Dermis microvascular lymphatic vessel endothelial cell (primary cell): ENCODE results near the gene MPP2. TPM values are rescaled to one million over a fixed set of nuclear protein-coding genes. Genes with fewer than 3 reads are reported as not detected.
"Not testable (repeated sequence)": the region's sequence is repeated elsewhere in the genome, so short reads cannot be mapped to it uniquely, and the experiment has no call there.

ENCODE experiments used
- DNase-seq, 2 donors: peaks; one replicate each; pipeline versions ENCODE4 v3.0.0 to v3.0.0-alpha.2; 2010; ENCODE audit warnings: low read depth in 2 of 2
- total RNA-seq: library from RNA; depleted of rRNA; stranded (reverse); fragments of >200 nt; gene quantifications from 2 replicates; pipeline ENCODE4 v1.2.1, GENCODE V29; 2014

The MPP2 gene, protein sequence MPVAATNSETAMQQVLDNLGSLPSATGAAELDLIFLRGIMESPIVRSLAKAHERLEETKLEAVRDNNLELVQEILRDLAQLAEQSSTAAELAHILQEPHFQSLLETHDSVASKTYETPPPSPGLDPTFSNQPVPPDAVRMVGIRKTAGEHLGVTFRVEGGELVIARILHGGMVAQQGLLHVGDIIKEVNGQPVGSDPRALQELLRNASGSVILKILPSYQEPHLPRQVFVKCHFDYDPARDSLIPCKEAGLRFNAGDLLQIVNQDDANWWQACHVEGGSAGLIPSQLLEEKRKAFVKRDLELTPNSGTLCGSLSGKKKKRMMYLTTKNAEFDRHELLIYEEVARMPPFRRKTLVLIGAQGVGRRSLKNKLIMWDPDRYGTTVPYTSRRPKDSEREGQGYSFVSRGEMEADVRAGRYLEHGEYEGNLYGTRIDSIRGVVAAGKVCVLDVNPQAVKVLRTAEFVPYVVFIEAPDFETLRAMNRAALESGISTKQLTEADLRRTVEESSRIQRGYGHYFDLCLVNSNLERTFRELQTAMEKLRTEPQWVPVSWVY
- total RNA-seq: 0.13 TPM in 2 replicates

DNA sequence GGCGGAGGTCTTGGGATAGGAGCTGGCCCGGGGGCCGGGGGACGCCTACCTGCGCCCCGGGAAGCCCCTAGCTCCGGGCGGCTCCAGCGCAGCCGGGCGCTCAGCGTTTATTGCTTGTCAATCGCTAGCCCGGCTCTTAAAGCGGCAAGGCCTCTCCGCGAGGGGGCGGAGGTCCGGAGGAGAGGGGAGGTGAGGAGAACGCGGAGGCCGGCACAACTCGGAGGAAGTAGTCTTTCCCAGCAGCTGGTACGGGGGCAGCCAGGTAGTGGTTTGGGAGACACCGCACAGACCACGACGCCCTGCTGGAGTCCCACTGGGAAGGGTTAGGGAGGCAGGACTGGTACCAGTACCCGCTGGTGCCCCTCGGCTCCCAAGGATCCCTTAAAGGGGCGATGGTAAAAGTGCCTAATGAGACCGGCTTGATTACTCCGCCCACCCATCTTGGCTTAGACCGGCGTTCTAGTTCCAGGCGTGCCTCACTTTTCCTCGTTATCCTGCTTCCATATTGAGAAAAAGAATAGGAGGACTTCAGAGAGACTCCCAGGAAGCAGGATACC lies at the start of gene MPP2:
TSS of gene MPP2 (minus strand) at position 112 of the 557 bp plus-strand sequence. CDS start 3,076 bp downstream, outside the sequence.
- peak in 1 of 2 donors; percentile 49 for DNase-seq

DNA sequence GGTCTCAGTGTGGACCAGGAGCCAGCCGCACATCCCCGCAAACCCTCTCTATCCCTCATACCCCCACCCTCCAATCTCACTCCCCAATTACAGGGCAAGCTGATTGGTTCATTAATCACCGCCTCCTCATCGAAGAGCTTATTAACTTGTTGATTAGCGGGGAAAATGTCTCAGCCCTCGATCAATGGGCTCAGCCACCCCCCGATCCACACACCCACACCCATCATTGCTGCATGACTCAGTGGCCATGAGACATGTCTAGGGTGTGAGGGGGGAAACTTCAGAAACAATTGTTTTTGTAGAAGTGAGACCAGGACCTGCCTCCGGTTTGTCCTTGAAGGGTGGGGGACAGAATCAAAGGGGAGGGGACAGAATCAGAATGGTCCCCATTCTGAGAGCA lies 48.9 kb upstream of the MPP2 start:
- no peak for DNase-seq

DNA sequence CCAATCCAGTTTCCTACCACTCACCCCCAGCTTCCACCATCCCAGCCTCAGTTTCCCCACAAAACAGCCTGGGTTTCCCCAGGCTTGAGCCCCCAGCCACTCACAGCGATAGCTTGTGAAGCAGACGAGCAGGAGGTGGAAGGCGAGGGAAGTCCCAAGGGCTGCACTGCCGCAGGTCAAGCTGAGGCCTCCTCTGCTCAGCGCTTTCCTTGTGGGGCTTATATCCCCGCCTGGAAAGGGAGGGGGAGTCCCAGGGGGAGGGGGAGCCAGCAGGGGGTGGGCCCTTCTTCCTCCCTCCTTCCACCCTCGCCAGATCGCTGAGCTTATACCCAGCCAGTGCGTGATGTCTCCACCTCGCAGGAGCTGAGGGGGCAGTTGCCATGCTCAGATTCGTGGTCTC lies 46.4 kb upstream of the MPP2 start, which contains the start of gene PYY:
TSS of gene PYY (minus strand) at position 195 of the 400 bp plus-strand sequence. CDS start 457 bp downstream, outside the sequence.
- DNase-seq: no peak

DNA sequence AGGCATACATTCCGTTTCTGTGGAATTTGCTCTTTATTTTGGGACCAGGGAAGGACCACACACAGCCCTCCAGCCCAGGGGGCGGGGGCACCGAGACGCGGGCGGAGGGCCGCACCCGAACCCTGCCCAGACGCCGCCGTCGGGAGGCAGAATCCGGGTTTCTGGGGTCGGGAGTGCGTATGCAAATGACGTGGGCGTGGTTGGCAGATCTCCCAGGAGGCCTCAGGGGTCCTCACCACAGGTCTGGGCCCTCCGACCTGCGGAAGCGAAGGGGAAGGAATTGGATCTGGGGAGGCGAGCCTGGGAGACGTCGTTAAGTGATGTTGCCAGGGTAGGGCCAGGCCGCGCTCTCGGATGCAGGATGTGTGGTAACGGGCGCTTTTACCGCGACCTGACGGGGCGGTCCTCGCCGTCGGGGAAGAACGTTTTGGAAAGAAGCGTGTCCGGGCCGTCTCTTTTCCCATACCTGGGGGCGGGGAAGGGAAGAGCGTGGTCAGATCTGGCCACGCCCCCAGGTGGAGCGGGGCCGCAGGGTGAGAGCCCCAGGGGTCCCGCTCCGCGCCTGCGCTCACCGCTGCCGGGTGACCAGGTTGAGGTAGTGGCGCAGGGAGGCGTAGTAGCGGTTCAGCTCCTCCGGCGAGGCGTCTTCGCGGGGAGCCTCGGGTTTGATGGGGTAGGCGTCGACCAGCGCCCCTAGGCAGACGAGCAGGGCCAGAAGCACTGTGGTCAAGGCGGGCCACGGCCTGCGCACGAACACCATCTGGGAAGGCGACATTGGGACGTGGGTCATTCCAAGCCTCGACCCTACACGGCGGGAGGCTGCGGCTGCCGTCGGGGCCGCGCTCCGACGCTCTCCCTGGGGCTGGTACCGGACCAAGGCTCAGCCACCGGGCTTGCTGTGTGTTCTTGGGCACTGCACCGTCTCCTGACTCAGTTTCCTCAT lies 45.7 kb upstream of the MPP2 start:
- no peak for DNase-seq

DNA sequence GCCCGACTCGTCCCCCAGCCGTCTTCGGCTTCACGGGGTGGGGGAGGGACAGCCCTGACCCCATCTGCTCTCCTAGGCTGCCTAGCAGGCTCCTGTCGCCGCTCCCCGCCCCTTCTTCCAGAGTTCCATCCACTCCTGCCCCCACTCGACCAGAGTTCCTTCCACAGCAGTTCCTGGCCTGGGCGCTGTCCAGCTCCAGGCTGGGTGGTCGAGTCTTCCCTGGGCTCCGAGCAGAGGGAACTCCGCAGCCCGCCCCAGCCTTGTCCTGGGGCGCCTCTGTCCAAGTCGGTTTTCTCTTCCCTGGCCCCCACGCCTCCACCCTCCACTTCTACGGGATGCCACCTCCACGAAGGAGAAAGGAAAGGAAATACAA lies 45.0 kb upstream of the MPP2 start:
- peak in 1 of 2 donors; percentile 15 for DNase-seq

DNA sequence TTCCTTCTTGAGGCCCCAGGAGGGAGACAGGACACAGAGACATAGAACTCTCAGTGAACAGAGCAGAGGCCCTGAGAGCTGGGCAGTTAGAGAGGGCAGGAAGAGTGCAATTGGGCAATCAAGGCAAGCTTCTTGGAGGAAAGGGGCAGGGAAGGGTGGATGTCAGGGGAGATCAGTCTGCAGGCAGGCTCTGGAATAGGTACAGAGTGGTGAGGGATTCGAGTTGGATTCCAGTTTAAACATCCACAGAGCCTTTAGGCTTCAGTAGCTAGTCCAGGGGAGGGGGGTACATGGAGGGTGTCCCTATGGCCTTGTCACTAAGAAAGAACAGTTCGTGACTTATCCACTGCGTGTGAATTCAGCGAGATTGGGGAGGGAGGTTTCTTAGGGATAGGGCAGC lies 44.4 kb upstream of the MPP2 start:
- DNase-seq: no peak

DNA sequence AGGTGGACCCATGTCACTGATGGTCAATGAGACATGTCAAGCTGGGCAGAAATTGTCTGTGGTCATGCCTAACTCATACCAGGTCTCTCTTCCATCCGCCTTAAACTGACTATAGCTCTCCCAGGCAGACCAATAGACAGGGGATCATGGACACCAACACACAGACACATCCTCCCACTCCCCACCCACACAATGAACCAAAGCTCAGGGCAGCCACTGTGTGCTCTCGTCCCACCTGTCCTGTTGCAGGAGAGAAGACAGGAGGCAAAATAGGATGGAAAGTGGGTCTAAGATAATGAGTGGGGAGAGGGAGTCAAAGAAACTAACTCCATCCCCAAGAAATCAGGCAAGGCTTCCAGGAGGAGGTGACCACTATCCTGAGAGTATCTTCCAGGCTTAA lies 43.2 kb upstream of the MPP2 start:
- no peak for DNase-seq

DNA sequence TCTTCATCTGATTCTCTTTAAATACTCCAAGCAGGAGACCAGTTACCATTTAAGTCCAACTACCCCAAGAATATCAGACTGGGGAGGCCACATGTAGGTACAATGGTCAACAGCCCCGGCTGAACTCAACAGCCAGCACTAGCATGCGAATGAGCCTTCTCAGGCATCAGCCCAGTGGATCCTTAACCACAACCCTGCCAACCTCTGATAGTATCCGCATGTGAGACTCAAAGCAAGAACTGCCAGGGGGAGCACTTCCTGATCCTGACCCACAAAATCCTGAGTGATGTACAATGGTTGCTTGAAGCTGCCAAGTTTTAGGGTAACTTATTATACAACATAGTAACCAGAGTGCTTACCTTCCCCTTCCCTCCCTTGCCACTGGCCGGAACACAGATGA lies 42.4 kb upstream of the MPP2 start:
- DNase-seq: no peak

DNA sequence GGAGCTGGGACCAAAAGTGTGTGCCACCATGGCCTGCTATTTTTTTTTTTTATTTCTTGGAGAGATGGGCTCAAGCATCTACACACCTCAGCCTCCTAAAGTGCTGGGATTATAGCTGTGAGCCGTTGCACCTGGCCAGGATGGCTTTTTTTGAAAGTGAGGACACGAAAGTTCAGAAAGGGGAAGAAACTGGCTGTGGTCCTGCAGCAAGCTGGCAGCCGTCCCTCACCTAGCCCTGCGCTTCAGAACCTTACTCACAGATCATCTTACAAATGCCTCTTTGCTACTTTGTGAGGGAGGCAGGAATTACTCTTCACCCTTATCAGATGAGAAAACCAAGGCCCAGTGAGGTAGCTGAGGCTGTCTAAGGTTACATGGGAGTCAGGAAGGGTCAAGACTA lies 39.4 kb upstream of the MPP2 start:
- DNase-seq: no peak

DNA sequence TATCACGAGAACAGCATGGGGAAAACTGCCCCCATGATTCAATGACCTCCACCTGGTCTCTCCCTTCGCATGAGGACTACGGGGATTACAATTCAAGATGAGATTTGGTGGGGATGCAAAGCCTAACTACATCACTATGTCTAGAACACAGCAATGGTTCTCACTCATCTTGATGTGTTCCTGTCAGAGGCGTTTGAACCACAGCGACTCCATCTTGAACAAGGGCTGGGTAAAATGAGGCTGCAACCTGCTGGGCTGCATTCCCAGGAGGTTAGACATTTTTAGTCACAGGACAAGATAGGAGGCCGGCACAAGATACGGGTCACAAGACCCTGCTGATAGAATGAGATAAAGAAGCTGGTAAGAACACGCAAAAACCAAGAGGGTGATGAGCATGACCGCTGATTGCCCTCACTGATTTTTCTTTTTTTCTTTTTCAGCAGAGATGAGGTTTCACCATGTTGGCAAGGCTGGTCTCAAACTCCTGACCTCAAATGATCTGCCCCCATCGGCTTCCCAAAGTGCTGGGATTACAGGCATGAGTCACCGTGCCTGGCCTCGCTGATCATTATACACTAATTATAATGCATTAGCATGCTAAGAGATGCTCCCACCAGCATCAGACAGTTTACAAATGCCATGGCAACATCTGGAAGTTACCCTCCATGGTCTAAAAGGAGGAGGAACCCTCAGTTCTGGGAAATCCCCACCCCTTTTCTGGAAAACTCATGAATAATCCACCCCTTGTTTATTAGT lies 37.9 kb upstream of the MPP2 start:
- no peak for DNase-seq

DNA sequence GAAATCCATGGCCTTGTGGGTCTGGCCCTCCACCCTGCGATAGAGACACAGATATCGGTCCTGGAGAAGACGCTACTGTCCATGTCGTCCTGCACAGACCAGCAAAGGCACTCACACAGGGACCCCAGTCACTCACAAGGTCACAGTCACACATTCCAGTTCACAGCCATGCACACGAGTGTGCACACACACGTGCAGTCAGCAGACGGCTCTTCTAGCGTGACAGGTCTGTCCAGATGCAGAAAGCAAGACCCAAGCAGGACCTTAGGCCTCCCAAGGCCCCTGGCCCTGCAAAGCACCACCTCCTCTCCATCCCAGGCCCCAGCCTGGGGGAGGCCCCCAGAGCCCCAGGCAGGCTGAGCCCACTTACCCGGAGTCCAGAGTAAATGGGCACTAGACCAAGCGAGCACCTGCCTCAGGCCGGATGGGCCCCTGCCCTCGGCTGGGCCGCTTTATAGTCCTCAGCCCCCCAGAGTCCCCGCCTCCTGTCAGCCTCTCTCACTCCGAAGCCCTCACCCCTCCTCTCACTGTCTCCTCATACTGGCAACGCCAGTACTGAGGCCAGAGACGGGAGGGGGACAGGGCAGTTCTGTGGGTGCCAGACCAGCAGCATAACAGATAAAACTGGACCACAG lies 34.8 kb upstream of the MPP2 start, which contains the start of gene PPY:
TSS of gene PPY (minus strand) at position 426 of the 635 bp plus-strand sequence. CDS start 822 bp downstream, outside the sequence.
- DNase-seq: no peak

DNA sequence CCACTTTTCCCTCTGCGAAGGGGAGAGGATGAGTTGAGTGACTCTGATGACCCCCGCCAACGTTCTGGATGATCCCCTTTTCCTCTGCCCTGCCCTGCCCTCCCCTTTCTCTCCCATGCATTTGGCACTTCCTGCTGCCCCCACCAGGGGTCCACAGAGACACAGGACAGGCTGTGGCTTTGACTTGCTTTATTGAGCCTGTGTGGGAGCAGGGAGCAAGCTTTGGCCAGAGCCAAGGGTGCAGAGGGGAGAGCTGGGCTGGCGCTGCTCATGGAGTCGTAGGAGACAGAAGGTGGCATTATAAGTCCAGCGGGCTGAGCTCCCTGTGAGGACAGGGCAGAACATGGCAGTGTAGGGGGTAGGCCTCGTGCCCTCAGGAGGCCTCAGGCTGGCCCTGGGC lies 33.3 kb upstream of the MPP2 start:
- DNase-seq: peak in 1 of 2 donors; percentile 25

DNA sequence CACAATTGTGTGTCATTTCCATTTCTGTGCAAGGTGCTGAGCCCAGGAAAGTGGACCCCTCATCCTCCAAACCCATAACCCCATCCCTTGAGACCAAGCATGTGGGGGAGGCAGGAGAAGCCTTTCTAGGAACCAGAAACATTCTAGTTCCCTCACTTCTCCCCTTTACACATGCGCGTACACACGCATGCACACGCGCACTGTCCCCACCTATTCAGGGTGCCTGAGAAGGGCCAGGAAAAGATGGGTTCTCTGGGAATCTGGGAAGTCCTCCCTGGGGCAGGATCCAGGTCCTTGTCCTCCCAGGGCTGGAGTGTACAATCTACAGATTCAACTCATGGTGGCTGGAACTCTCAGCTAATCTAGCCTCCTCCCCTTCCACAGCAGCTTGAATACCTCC lies 32.5 kb upstream of the MPP2 start:
- DNase-seq: no peak

DNA sequence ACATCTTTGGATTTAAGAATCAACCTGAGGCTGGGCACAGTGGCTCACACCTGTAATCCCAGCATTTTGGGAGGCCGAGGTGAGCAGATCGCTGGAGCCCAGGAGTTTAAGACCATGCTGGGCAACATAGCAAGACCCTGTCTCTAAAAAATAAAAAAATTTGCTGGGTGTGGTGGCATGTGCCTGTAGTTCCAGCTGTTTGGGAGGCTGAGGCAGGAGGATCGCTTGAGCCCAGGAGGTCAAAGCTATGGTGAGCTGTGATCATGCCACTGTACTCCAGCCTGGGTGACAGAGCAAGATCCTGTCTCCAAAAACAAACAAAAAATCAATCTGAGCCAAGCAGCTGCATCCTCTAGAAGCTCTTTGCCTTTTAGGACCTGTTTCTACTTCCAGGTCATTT lies 32.1 kb upstream of the MPP2 start:
- DNase-seq: not testable (repeated sequence)

DNA sequence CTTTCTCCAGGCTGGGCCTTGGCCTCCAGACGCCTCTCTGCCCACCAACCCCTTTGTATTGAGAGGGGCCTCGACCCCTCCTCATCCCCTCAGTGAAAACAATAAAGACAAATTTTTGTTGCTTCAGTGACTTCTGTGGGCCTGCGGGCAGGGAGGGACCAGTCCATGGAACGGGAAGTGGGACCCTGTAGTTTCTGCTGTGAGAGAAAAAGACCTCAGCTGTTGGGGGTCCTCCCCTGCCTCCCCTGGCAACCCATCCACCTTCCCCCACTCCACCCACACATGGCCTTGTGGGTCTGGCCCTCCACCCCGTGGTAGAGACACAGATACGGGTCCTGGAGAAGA lies 31.5 kb upstream of the MPP2 start:
- no peak for DNase-seq

DNA sequence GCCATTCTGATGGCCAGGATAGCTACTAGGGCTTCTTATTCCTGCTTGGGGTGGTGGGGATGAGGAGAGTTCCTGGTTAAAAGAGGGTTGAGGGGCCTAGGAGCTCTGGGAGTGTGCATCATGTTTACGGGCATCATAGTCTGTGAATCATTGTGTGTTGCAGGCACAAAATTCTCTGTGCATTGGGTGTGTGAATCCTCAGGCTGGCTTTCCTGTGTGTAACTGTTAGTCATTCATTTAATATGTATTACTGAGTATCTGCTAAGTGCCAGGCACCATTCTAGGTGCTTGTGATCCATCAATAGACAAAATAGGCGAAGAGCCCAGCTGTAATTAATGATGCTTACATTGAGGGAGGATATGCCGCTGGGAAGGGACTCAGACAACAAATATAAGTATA lies 29.1 kb upstream of the MPP2 start:
- no peak for DNase-seq

DNA sequence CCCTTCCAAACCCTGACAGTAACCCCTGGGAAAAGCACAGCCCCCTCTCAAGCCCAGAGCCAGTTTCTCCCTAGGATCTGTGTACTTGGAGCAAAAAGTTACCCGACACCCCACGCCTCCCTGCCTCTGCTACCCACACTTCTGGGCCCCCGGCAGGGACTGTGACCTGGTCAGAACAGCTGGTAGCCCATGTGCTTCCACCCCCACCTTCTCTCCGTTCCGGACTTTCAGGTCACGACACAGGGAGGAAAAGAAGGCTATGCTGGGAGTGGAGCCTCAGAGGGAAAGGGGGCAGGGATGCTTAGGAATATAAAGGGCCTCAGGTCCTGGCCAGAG lies 28.6 kb upstream of the MPP2 start:
- no peak for DNase-seq

DNA sequence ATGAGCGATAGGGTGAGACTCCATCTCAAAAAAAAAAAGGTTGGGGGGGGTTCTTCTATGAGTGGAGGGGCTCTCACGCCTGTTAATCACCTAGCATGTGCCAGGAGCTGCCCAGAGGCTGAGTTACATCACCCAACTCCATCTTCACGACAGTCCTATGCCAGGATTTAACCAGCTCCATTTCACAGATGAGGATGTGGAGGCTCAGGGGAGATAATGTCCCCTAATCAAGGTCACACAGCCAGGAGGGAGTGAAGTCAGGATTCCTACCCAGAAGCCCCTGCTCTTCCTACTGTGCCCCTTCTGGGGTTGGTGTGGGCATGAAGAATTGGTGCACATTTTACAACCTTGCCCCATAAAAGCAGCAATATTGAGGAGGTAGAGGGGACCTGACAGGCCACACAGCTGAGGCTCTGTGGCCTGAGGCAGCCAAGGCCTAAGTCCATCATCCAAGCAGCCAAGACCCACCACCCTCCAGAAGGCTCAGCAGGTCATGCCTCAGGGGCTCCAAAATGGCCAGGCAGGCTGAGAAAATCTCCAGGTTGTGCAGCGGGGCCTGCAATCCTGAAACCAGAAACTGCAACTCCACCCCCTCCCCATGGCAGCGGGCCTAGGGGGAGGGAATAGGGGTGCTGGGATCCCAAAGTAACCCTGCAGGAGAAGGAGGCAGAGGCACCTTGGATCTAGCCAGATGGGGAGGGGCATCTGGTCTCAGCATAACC lies 28.0 kb upstream of the MPP2 start:
- no peak for DNase-seq

DNA sequence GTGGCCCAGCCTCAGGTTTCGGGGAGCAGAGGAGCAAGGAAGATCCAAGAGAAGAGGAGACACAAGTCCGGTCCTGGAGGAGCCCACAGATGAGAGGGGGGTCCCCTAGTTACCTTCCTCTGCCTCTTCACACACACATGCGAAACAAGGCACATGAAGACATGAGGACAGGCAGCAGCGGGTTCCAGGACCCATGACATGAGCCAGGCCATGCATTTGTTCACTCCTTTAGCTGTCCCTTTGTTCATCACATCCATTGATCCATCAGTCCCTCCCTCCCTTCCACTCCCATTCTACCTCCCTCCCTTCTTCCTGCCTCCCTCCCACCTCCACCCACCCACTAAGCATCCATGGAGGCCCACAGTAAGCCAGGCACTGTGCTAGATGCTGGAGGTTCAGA lies 25.6 kb upstream of the MPP2 start:
- DNase-seq: no peak

DNA sequence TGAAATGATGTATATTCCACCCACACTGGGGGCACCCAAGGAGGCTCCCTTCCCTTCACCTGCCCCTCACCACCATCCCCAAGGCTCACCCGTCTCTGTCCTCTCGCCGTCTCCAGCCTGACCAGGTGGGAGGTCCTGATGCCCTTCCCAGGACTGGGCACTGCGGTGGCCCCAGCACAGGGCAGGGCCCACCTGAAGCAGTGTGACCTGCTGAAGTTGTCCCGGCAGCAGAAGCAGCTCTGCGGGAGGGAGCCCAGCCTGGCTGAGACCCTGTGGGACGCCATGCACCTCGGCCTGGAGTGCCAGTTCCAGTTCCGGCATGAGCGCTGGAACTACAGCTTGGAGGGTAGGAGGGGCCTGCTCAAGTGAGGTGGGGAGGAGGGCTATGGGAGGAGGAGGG lies 25.0 kb upstream of the MPP2 start:
- no peak for DNase-seq
